Fibroblast of mammary gland (primary cell): ENCODE results near the gene DLK1.

ENCODE experiments used
- DNase-seq: peaks from one replicate; pipeline ENCODE4 v3.0.0-alpha.2; 2010; ENCODE audit warnings: low read depth
- H3K4me3 ChIP-seq: 2 replicates; pipeline ENCODE4 v1.5.1; 2011; ENCODE audit warnings: low read depth, mild to moderate bottlenecking, low read length, moderate library complexity; ENCODE audit not compliant: control insufficient read depth
- TF ChIP-seq, protein P1 (sequence below): conservative IDR thresholded peaks from 2 replicates; pipeline ENCODE4 v1.5.1; 2011; ENCODE audit warnings: low read depth, low read length, inconsistent platforms; ENCODE audit not compliant: control insufficient read depth, insufficient read depth

Gene DLK1

GRCh38 chr14:100778951-100779690 is 52.4 kb downstream of the DLK1 start:
- H3K4me3 ChIP-seq: no peak overlapping the region
- DNase-seq: no peak
- TF ChIP-seq, protein P1, sequence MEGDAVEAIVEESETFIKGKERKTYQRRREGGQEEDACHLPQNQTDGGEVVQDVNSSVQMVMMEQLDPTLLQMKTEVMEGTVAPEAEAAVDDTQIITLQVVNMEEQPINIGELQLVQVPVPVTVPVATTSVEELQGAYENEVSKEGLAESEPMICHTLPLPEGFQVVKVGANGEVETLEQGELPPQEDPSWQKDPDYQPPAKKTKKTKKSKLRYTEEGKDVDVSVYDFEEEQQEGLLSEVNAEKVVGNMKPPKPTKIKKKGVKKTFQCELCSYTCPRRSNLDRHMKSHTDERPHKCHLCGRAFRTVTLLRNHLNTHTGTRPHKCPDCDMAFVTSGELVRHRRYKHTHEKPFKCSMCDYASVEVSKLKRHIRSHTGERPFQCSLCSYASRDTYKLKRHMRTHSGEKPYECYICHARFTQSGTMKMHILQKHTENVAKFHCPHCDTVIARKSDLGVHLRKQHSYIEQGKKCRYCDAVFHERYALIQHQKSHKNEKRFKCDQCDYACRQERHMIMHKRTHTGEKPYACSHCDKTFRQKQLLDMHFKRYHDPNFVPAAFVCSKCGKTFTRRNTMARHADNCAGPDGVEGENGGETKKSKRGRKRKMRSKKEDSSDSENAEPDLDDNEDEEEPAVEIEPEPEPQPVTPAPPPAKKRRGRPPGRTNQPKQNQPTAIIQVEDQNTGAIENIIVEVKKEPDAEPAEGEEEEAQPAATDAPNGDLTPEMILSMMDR: no peak

DNA sequence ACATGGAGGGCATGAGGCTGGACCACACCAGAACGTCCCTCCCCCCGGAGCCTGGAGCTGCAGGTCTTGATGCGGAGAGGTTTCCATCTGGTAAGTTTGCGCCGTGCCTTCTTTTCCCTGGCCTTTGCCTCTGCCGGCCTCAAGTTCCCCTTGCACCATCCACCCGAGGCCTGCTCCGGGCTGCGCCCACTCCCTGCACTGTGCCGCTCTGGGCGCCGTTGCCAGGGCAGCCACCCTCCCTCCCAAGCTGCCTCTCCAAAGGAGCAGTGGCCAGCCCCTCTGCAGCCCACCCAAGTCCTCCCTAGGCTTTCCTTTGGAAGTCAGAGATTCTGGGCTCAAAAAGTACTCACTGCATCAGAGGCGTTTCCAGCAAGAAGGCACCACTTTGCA is 53.0 kb downstream of the DLK1 start:
- TF ChIP-seq, protein P1: no peak
- H3K4me3 ChIP-seq: no peak overlapping the region
- DNase-seq: no peak

DNA sequence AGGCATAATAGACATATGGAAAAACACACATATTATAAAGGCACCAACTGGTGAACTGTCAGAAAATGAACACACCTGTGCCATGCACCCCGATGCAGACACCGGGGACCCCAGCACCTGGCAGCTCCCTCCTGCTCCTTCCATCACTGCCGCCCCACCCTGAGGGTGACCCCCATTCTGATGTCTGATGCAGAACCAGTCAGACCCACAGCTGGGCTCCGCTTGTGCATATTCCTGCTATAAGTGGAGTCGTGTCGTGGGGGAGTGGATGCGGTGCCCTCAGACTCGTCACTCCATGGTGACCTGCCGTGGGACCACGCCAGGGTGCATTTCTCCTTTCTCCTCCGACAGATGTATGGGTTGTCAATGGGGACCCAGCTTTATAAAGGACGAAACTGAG is 53.6 kb downstream of the DLK1 start:
- DNase-seq: no peak
- no peak overlapping the region for H3K4me3 ChIP-seq
- TF ChIP-seq, protein P1: no peak

DNA sequence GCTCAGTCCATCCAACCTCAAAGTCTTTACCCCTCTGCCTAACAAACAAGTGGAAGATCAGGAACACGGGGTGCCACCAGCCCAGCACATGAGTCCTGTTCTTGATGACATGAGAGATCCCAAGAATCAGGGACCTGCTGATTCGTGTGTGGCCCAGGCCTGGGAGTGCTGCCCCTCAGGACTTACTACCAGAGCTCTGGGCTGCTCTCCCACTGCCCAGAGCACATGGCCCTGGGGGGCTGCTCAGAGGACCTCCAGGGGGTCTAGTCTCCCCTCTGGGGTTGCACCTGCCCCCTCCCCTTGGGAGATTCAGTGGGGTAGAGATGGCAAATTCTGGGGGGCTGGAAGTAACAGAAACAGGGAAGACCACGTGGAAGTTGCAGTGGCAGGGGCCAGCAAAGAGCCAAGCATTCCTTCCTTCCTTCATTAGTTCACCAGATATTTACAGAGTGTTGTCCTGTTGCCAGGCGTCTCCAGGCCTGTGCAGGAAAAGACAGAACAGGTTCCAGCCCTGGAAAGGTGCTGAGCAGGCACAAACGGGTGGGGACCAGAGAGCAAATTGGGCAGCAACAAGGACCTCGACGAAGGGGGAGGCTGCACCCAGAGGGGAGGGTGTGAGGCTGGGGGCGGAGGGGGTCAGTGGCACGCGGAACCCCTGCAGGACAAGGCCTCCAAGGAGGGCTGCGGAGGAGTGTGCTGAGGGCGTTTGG is 54.1 kb downstream of the DLK1 start:
- TF ChIP-seq, protein P1: no peak
- DNase-seq: no peak
- no peak overlapping the region for H3K4me3 ChIP-seq

DNA sequence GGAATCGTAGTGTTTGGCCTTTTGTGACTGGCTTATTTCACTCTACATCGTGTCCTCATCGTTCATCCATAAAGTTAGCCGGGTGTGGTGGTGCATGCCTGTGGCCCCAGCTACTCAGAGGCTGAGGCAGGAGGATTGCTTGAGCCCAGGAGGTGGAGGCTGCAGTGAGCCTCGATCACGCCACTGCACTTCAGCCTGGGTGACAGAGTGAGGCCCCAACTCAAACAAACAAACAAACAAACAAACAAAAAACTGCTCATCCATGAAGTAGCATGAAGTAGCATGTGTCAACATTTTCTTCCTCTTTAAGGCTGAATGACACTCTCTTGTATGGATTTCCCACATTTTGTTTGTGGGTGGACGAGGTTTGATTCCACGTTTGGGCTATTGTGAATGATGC is 55.3 kb downstream of the DLK1 start:
- TF ChIP-seq, protein P1: no peak
- no peak overlapping the region for H3K4me3 ChIP-seq
- no peak for DNase-seq

DNA sequence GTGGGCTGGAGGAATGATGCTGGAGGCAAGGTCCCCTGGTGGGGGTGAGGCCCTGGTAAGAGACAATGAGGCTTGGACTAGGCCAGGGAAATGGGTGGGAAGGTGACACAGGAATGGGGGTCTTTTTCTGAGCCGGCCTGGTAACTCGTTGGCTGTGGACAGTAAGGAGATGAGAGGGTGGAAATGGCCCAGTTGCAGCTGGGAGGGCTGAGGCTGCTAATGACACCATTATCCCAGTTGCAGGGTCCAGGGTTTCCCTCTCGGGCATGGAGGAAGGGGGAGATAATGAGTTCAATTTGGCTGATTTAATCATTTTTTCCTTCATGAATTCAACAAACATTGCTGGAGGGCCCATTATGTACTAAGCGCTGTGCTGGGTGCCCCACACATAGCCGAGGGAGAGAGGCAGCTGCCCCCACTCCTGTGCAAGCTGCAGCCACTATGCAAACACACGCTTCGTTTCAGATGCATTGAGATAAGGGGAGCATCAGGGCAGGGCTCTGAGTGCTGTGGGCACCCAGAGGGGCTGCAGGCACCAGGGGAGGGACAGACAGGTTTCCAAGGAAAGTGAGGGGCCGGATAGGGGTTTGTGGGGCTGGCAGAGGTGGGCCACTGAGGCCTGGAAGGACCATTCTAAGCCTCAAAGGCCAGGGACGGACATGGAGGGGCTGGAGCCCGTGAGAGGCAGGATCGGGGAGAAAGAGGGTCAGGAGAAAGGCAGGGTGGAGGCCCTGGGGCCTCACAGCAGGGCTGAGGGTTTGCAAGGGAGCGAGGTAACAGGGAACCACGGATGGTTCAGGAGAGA is 56.0 kb downstream of the DLK1 start:
- H3K4me3 ChIP-seq: no peak overlapping the region
- TF ChIP-seq, protein P1: no peak
- no peak for DNase-seq
